GM21576 (cell line): ENCODE measurements around the gene SCNN1A.

Experiments
- ATAC-seq: cut with Tn5 transposase; IDR thresholded peaks from one replicate; pipeline ENCODE4 v1.9.1; 2021; ENCODE audit warnings: mild to moderate bottlenecking, moderate library complexity; ENCODE audit not compliant: unreplicated experiment

SCNN1A gene

GRCh38 chr12:6301721-6302120, 73.6 kb downstream of the SCNN1A start:
- no peak for ATAC-seq

- no peak for ATAC-seq
These were observed 78.2 kb downstream of the SCNN1A start for GRCh38 chr12:6297170-6297569.
